Vagina (tissue), 2 donors: ENCODE measurements around the gene LYSET.

Experiments
- CTCF ChIP-seq, 3 experiments: fragments of 450-650 bp in 2 of 3; fragments of 200-600 bp in 1 of 3; sonication (generic) in 1 of 3; IDR thresholded peaks; one replicate each; pipeline ENCODE4 v1.5.1; 2017 to 2019; ENCODE audit warnings: antibody characterized with exemption in 3 of 3, mild to moderate bottlenecking in 2 of 3, moderate library complexity in 2 of 3
- POLR2AphosphoS5 ChIP-seq, 2 donors: sonication (generic); formaldehyde crosslinking; IDR thresholded peaks; one replicate each; pipeline ENCODE4 v1.9.0; 2017; ENCODE audit warnings: antibody characterized with exemption in 2 of 2, mild to moderate bottlenecking in 2 of 2, low read depth in 1 of 2; ENCODE audit not compliant: insufficient read depth in 1 of 2

- no peak for TF ChIP-seq CTCF (IDR thresholded peaks at IDR 0.05)
- no peak for TF ChIP-seq POLR2AphosphoS5 (IDR thresholded peaks at IDR 0.05; ENCODE audit: insufficient read depth in 1 of 2, low read depth in 1 of 2)
Measured at GRCh38 chr14:93156693-93157369, 28.3 kb upstream of the LYSET start.
